H9 (cell line): Measurements from ENCODE around the gene CALHM4. TPM values are rescaled to one million over a fixed set of nuclear protein-coding genes. Genes with fewer than 3 reads are reported as not detected.

Experiments
- DNase-seq: peaks from one replicate; pipeline ENCODE4 v3.0.0-alpha.2; 2017
- H2AFZ ChIP-seq: one replicate; pipeline ENCODE4 v1.6.1; 2013; ENCODE audit warnings: mild to moderate bottlenecking, low read length, control low read depth, moderate library complexity
- H2AK5ac ChIP-seq: 2 replicates; pipeline ENCODE4 v1.6.1; 2013; ENCODE audit warnings: low read length, control low read depth, mixed read lengths; ENCODE audit not compliant: insufficient read length
- H2BK120ac ChIP-seq: one replicate; pipeline ENCODE4 v1.6.1; 2013; ENCODE audit warnings: low read depth, mild to moderate bottlenecking, low read length, control low read depth, inconsistent platforms; ENCODE audit not compliant: poor library complexity, severe bottlenecking
- H2BK12ac ChIP-seq: 2 replicates; pipeline ENCODE4 v1.6.1; 2013; ENCODE audit warnings: low read length, control low read depth, mixed read lengths, low read depth; ENCODE audit not compliant: insufficient read length
- H2BK15ac ChIP-seq: 2 replicates; pipeline ENCODE4 v1.6.1; 2013; ENCODE audit warnings: low read depth, low read length, control low read depth
- H2BK20ac ChIP-seq: one replicate; pipeline ENCODE4 v1.6.1; 2013; ENCODE audit warnings: low read depth, mild to moderate bottlenecking, low read length, control low read depth, inconsistent platforms; ENCODE audit not compliant: poor library complexity, severe bottlenecking
- H2BK5ac ChIP-seq: 2 replicates; pipeline ENCODE4 v1.6.1; 2013; ENCODE audit warnings: low read length, control low read depth, mixed read lengths; ENCODE audit not compliant: insufficient read length
- H3K14ac ChIP-seq: 2 replicates; pipeline ENCODE4 v1.6.1; 2013; ENCODE audit warnings: low read length, control low read depth; ENCODE audit not compliant: insufficient read depth
- H3K18ac ChIP-seq: 2 replicates; pipeline ENCODE4 v1.6.1; 2013; ENCODE audit warnings: low read depth, mild to moderate bottlenecking, mixed read lengths, low read length, control low read depth; ENCODE audit not compliant: insufficient read length
- H3K23ac ChIP-seq: 2 replicates; pipeline ENCODE4 v1.6.1; 2013; ENCODE audit warnings: low read length, control low read depth, mixed read lengths, low read depth; ENCODE audit not compliant: insufficient read length
- H3K23me2 ChIP-seq: 2 replicates; pipeline ENCODE4 v1.6.1; 2013; ENCODE audit warnings: low read depth, mild to moderate bottlenecking, mixed read lengths, low read length, control low read depth; ENCODE audit not compliant: insufficient read length, poor library complexity, severe bottlenecking
- H3K27ac ChIP-seq: 2 replicates; pipeline ENCODE4 v1.5.1; 2013; ENCODE audit warnings: low read length, control low read depth, mixed read lengths, low read depth; ENCODE audit not compliant: insufficient read length
- H3K27me3 ChIP-seq: 2 replicates; pipeline ENCODE4 v1.6.1; 2013; ENCODE audit warnings: low read length, control low read depth, inconsistent platforms; ENCODE audit not compliant: insufficient read depth
- H3K4ac ChIP-seq: 2 replicates; pipeline ENCODE4 v1.6.1; 2013; ENCODE audit warnings: low read depth, mild to moderate bottlenecking, control low read depth, inconsistent platforms, low read length, moderate library complexity
- H3K4me1 ChIP-seq: 2 replicates; pipeline ENCODE4 v1.6.1; 2013; ENCODE audit warnings: low read length, control low read depth, inconsistent platforms; ENCODE audit not compliant: insufficient read depth
- H3K4me2 ChIP-seq: 2 replicates; pipeline ENCODE4 v1.6.1; 2013; ENCODE audit warnings: low read length, control low read depth, mixed read lengths; ENCODE audit not compliant: insufficient read length, insufficient read depth
- H3K56ac ChIP-seq: 2 replicates; pipeline ENCODE4 v1.6.1; 2013; ENCODE audit warnings: low read depth, mild to moderate bottlenecking, mixed read lengths, low read length, control low read depth; ENCODE audit not compliant: insufficient read length
- H3K79me1 ChIP-seq: 2 replicates; pipeline ENCODE4 v1.6.1; 2013; ENCODE audit warnings: low read depth, mild to moderate bottlenecking, moderate library complexity, low read length, control low read depth, inconsistent platforms; ENCODE audit not compliant: insufficient read depth, poor library complexity, severe bottlenecking
- H3K79me2 ChIP-seq: 2 replicates; pipeline ENCODE4 v1.6.1; 2013; ENCODE audit warnings: low read length, control low read depth, inconsistent platforms; ENCODE audit not compliant: insufficient read depth
- H3K9ac ChIP-seq: 2 replicates; pipeline ENCODE4 v1.6.1; 2013; ENCODE audit warnings: low read length, control low read depth, mixed read lengths; ENCODE audit not compliant: insufficient read length; ENCODE audit errors: extremely low read depth
- H3K9me3 ChIP-seq: one replicate; pipeline ENCODE4 v1.6.1; 2013; ENCODE audit warnings: low read depth, low read length, inconsistent platforms; ENCODE audit not compliant: control insufficient read depth
- H3T11ph ChIP-seq: one replicate; pipeline ENCODE4 v1.6.1; 2013; ENCODE audit warnings: mild to moderate bottlenecking, low read length, control low read depth, inconsistent platforms
- H4K20me1 ChIP-seq: one replicate; pipeline ENCODE4 v1.6.1; 2013; ENCODE audit not compliant: control insufficient read depth, insufficient read length, insufficient read depth
- H4K5ac ChIP-seq: 2 replicates; pipeline ENCODE4 v1.6.1; 2013; ENCODE audit warnings: low read depth, mild to moderate bottlenecking, mixed read lengths, low read length, control low read depth; ENCODE audit not compliant: insufficient read length
- H4K8ac ChIP-seq: replicated peaks from 2 replicates; pipeline ENCODE4 v1.6.1; 2013; ENCODE audit warnings: low read length, control low read depth, mixed read lengths, low read depth; ENCODE audit not compliant: insufficient read length
- H4K91ac ChIP-seq: 2 replicates; pipeline ENCODE4 v1.6.1; 2013; ENCODE audit warnings: low read depth, mild to moderate bottlenecking, moderate library complexity, mixed read lengths, low read length, control low read depth; ENCODE audit not compliant: insufficient read length
- H3K27ac Mint-ChIP-seq, 3 experiments: 2 replicates in 2 of 3; 3 replicates in 1 of 3; pipeline ENCODE4 v1.8.0; 2020 to 2021; ENCODE audit warnings: mixed read lengths in 3 of 3, mild to moderate bottlenecking in 1 of 3, moderate library complexity in 1 of 3
- H3K27me3 Mint-ChIP-seq: 2 replicates; pipeline ENCODE4 v1.8.0; 2021; ENCODE audit warnings: low read depth, mild to moderate bottlenecking, moderate library complexity, mixed read lengths
- H3K36me3 Mint-ChIP-seq, 3 experiments: 2 replicates in 2 of 3; 3 replicates in 1 of 3; pipeline ENCODE4 v1.8.0; 2020 to 2021; ENCODE audit warnings: low read depth in 3 of 3, mixed read lengths in 3 of 3; ENCODE audit not compliant: insufficient read depth in 1 of 3
- H3K4me1 Mint-ChIP-seq, 2 experiments: 2 replicates each; pipeline ENCODE4 v1.8.0; 2020; ENCODE audit warnings: mixed read lengths in 2 of 2
- H3K4me3 Mint-ChIP-seq, 2 experiments: 2 replicates in 1 of 2; 3 replicates in 1 of 2; pipeline ENCODE4 v1.8.0; 2020 to 2021; ENCODE audit warnings: mild to moderate bottlenecking in 2 of 2, mixed read lengths in 2 of 2, moderate library complexity in 1 of 2
- H3K9me3 Mint-ChIP-seq, 2 experiments: 2 replicates in 1 of 2; 3 replicates in 1 of 2; pipeline ENCODE4 v1.8.0; 2020; ENCODE audit warnings: mild to moderate bottlenecking in 2 of 2, mixed read lengths in 2 of 2, moderate library complexity in 1 of 2
- CTCF ChIP-seq: fragments of 200-600 bp; sonication (generic); conservative IDR thresholded peaks from 3 replicates; pipeline ENCODE4 v1.8.0; 2021; ENCODE audit warnings: antibody characterized with exemption, mild to moderate bottlenecking
- WGBS: extraction: QIAGEN DNeasy Blood & Tissue Kit; methylation state at CpG from one replicate; pipeline ENCODE4 v1.1.7; 2013; ENCODE audit warnings: missing lambda C conversion rate, low lambda C conversion rate, mixed read lengths; ENCODE audit not compliant: insufficient read length; ENCODE audit errors: extremely low coverage; 5-methylcytosine and 5-hydroxymethylcytosine counted together
- total RNA-seq: library from RNA; stranded (reverse); gene quantifications from 2 replicates; pipeline ENCODE4 v1.2.1, GENCODE V29; 2021

The CALHM4 gene
- total RNA-seq, 1 experiment from 2014 or later, result not detected

GRCh38 chr6:116564921-116565872, 11.6 kb downstream of the CALHM4 start:
- H3K27me3 ChIP-seq, result no peaks in the 10 kb centered on the region
- no peak overlapping the region for H4K8ac ChIP-seq
- no peak overlapping the region for H3K27ac ChIP-seq
- no peaks in the 10 kb centered on the region for H3K9me3 ChIP-seq
- no peak overlapping the region for H3K4me3 Mint-ChIP-seq
- peaks cover 12% of the 10 kb centered on the region for H3K27me3 Mint-ChIP-seq
- DNase-seq, result no peak
- H3K79me1 ChIP-seq, result no peaks in the 10 kb centered on the region
- H3T11ph ChIP-seq, result no peak overlapping the region
- H3K27ac Mint-ChIP-seq, result no peak overlapping the region
- no peak overlapping the region for H3K23ac ChIP-seq
- H3K18ac ChIP-seq, result no peak overlapping the region
- no peak overlapping the region for H2BK15ac ChIP-seq
- no peak overlapping the region for H2BK20ac ChIP-seq
- no peak overlapping the region for H3K4ac ChIP-seq
- H3K23me2 ChIP-seq, result no peaks in the 10 kb centered on the region
- H4K20me1 ChIP-seq, result no peaks in the 10 kb centered on the region
- H3K79me2 ChIP-seq, result no peaks in the 10 kb centered on the region
- H3K4me1 ChIP-seq, result no peaks in the 10 kb centered on the region
- H3K14ac ChIP-seq, result no peak overlapping the region
- no peaks in the 10 kb centered on the region for H3K9me3 Mint-ChIP-seq
- H2BK120ac ChIP-seq, result no peak overlapping the region
- H2BK12ac ChIP-seq, result no peak overlapping the region
- H3K4me1 Mint-ChIP-seq, result peaks cover 8% of the 10 kb centered on the region in 2 experiments; a peak in 3 of 4 replicates
- no peak overlapping the region for H4K91ac ChIP-seq
- no peak overlapping the region for H2BK5ac ChIP-seq
- no peak overlapping the region for H2AK5ac ChIP-seq
- no peak overlapping the region for H3K56ac ChIP-seq
- H4K5ac ChIP-seq, result peak overlapping the region; percentile 60
- TF ChIP-seq CTCF, result no peak
- no peak overlapping the region for H3K9ac ChIP-seq
- no peaks in the 10 kb centered on the region for H3K36me3 Mint-ChIP-seq
- H2AFZ ChIP-seq, result peak overlapping the region; percentile 65
- H3K4me2 ChIP-seq, result no peak overlapping the region
- no CpG with 5 or more reads among the region's 42 CpGs for WGBS
